GM21723 (cell line): ENCODE measurements around the gene CHP2.

Source experiments
- ATAC-seq: cut with Tn5 transposase; IDR thresholded peaks from one replicate; pipeline ENCODE4 v1.9.1; 2021; ENCODE audit warnings: mild to moderate bottlenecking, moderate library complexity; ENCODE audit not compliant: unreplicated experiment

Gene CHP2

GRCh38 chr16:23803591-23804123 lies 48.8 kb downstream of the CHP2 start:
- no peak for ATAC-seq

DNA sequence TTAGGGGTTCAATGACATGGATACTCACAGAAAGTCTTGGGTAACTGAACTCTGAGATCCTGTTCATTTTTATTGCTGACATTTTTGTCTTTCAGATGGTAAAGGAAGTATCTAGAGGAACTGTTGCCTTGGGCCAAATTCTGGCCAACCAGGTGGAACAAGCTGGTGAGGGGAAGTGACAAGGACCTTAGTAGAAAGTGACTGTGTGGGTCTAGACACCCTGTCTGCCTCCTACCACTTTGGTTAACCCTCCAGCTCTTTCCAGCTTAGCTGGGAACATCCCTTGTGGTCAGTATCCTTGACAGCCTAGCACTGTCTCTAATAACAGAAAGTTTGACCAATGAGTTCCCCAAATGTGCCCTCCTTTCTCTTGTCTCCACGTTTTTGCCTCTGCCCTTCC lies 52.2 kb downstream of the CHP2 start:
- ATAC-seq, result no peak
